Ovary (tissue), 9 donors: Measurements from ENCODE around the gene SIK2. TPM values are rescaled to one million over a fixed set of nuclear protein-coding genes. Genes with fewer than 3 reads are reported as not detected.

Source experiments
- DNase-seq, 5 donors: peaks; one replicate each; pipeline ENCODE4 v3.0.0-alpha.2; 2019 to 2020
- H3K27ac ChIP-seq, 2 donors: fragments of 200-600 bp; one replicate each; pipeline versions ENCODE4 v1.5.1 to v1.8.0; 2019 to 2022
- H3K27me3 ChIP-seq: fragments of 200-600 bp; one replicate; pipeline ENCODE4 v1.8.0; 2022
- H3K36me3 ChIP-seq: fragments of 200-600 bp; sonication (generic); one replicate; pipeline ENCODE4 v1.5.1; 2019
- H3K4me1 ChIP-seq: one replicate; pipeline ENCODE4 v1.8.1; 2013; ENCODE audit warnings: mild to moderate bottlenecking, moderate library complexity; ENCODE audit not compliant: insufficient read depth
- H3K4me3 ChIP-seq: fragments of 200-600 bp; sonication (generic); one replicate; pipeline ENCODE4 v1.5.1; 2017
- H3K9me3 ChIP-seq, 2 donors: fragments of 200-600 bp in 1 of 2; sonication (generic) in 1 of 2; one replicate each; pipeline versions ENCODE4 v1.5.1 to v1.8.1; 2013 to 2019; ENCODE audit warnings: mild to moderate bottlenecking in 1 of 2, moderate library complexity in 1 of 2
- CTCF ChIP-seq, 3 donors: fragments of 450-650 bp in 2 of 3; fragments of 200-600 bp in 1 of 3; IDR thresholded peaks; one replicate each; pipeline versions ENCODE4 v1.5.1 to v1.8.0; 2016 to 2022; ENCODE audit warnings: antibody characterized with exemption in 3 of 3, mild to moderate bottlenecking in 1 of 3
- EP300 ChIP-seq: sonication (generic); formaldehyde crosslinking; IDR thresholded peaks from one replicate; pipeline ENCODE4 v1.6.1; 2017; ENCODE audit warnings: antibody characterized with exemption
- POLR2A ChIP-seq: fragments of 450-650 bp; IDR thresholded peaks from one replicate; pipeline ENCODE4 v1.6.1; 2017; ENCODE audit warnings: antibody characterized with exemption, mild to moderate bottlenecking, moderate library complexity
- WGBS, 3 donors: extraction: QIAGEN DNeasy Blood & Tissue Kit in 1 of 3; methylation state at CpG; one replicate each; pipeline versions ENCODE4 v1.1.5 to v1.1.7; 2013 to 2017; 5-methylcytosine and 5-hydroxymethylcytosine counted together
- intact Hi-C, 4 donors: fragments of 100-400 bp; cut with DNase I; formaldehyde crosslinking; loops; one replicate each; pipeline versions ENCODE4 v1.11.0 to v1.15.1; 2022 to 2023
- polyA plus RNA-seq, 2 donors: library from polyadenylated mRNA; stranded (reverse); fragments of 200-250 nt in 1 of 2; fragments of 350-450 nt in 1 of 2; fragmentation: Illumina TruSeq in 1 of 2; extraction: RNeasy Lipid Tissue Mini Kit (QIAGEN cat#74804) in 1 of 2; gene quantifications; one replicate each; pipeline ENCODE4 v1.2.3, GENCODE V29; 2013 to 2014
- total RNA-seq, 7 donors: library from RNA; depleted of rRNA in 2 of 7; stranded (reverse); fragments of >200 nt in 2 of 7; fragmentation: NEBNext Ultra II Directional in 3 of 7; extraction: Animal tissue kit (Norgen Biotek cat#: 25700) in 3 of 7; gene quantifications; one replicate each; pipeline versions ENCODE4 v1.1.0 to v1.2.4, GENCODE V29; 2016 to 2023
- donor health status: DM: no; HTN: no; CAD: no; lungs with moderate emphysema.
- donor health status: DM: no; HTN: no; CAD: no.
- donor health status: Bipolar disorder and iron deficiency.
- donor health status: DM: yes; HTN: yes; CAD: no.
- donor health status: DM: no; HTN: no; CAD: no.
- donor health status: DM: yes; HTN: yes; CAD: no.

Gene SIK2
- total and polyA plus RNA-seq, 9 donors: 13.7 to 50.5 (median 26.8) TPM

GRCh38 chr11:111699579-111700156 lies 97.4 kb downstream of the SIK2 start:
- WGBS, 3 donors: 92 to 98% (median 97%) methylated on average over 1 of the region's 1 CpG
- peaks cover 2% of the 10 kb centered on the region for H3K4me1 ChIP-seq
- intact Hi-C loops: no loop called here
- H3K27me3 ChIP-seq: no peaks in the 10 kb centered on the region
- TF ChIP-seq POLR2A: no peak
- no peak for TF ChIP-seq EP300
- no peak for TF ChIP-seq CTCF (IDR thresholded peaks at IDR 0.05)
- DNase-seq: no peak
- no peak overlapping the region for H3K27ac ChIP-seq
- no peak overlapping the region for H3K4me3 ChIP-seq
- no peaks in the 10 kb centered on the region for H3K9me3 ChIP-seq
- H3K36me3 ChIP-seq: no peaks in the 10 kb centered on the region

- DNase-seq: no peak
- Histone ChIP-seq H3K36me3 (no peaks in the 10 kb centered on the region), H3K27me3 (no peaks in the 10 kb centered on the region), H3K4me1 (peaks cover 2% of the 10 kb centered on the region), H3K9me3 (no peaks in the 10 kb centered on the region), H3K4me3 (no peak overlapping the region), H3K27ac (no peak overlapping the region)
- WGBS, 3 donors: 98 to 100% (median 100%) methylated on average over 1 of the region's 1 CpG
- intact Hi-C loops: no loop called here
- no peak for TF ChIP-seq CTCF (IDR thresholded peaks at IDR 0.05)
- TF ChIP-seq POLR2A: no peak
- no peak for TF ChIP-seq EP300
Observed at GRCh38 chr11:111700162-111700561, 97.9 kb downstream of the SIK2 start.

- H3K4me1 ChIP-seq: peaks cover 2% of the 10 kb centered on the region
- TF ChIP-seq EP300: no peak
- no peak for TF ChIP-seq CTCF (IDR thresholded peaks at IDR 0.05)
- no peak for TF ChIP-seq POLR2A
- 79 to 88% (median 88%) methylated on average over 5 of the region's 5 CpGs for WGBS, 3 donors
- no peak overlapping the region for H3K27ac ChIP-seq
- no peaks in the 10 kb centered on the region for H3K27me3 ChIP-seq
- no peak for DNase-seq
- H3K4me3 ChIP-seq: no peak overlapping the region
- H3K36me3 ChIP-seq: no peaks in the 10 kb centered on the region
- intact Hi-C loops: no loop called here
- H3K9me3 ChIP-seq: no peaks in the 10 kb centered on the region
Observed at GRCh38 chr11:111702623-111703022, 100.4 kb downstream of the SIK2 start.

- intact Hi-C loops: no loop called here
- no peak for DNase-seq
- H3K4me3 ChIP-seq: no peak overlapping the region
- H3K27me3 ChIP-seq: no peaks in the 10 kb centered on the region
- H3K27ac ChIP-seq: no peak overlapping the region
- H3K9me3 ChIP-seq: no peaks in the 10 kb centered on the region
- TF ChIP-seq POLR2A (no peak), EP300 (no peak), CTCF (IDR thresholded peaks at IDR 0.05) (no peak)
- peaks cover 2% of the 10 kb centered on the region for H3K4me1 ChIP-seq
- no peaks in the 10 kb centered on the region for H3K36me3 ChIP-seq
- 74 to 80% (median 76%) methylated on average over 1 of the region's 1 CpG for WGBS, 3 donors
Observed at GRCh38 chr11:111703576-111703975, 101.3 kb downstream of the SIK2 start.
